Left ventricle myocardium inferior (tissue), 1 donor: ENCODE measurements around the gene POU2AF2. TPM values are rescaled to one million over a fixed set of nuclear protein-coding genes. Genes with fewer than 3 reads are reported as not detected.
A peak's percentile ranks its signal among the peaks of the same experiment; 100 is the strongest.

Experiments used
- DNase-seq: peaks from one replicate; pipeline ENCODE4 v3.0.0-alpha.2; 2020
- H3K27ac ChIP-seq: fragments of 200-600 bp; replicated peaks from 2 replicates; pipeline ENCODE4 v1.8.0; 2021
- H3K27me3 ChIP-seq: fragments of 200-600 bp; 2 replicates; pipeline ENCODE4 v1.8.0; 2021; ENCODE audit warnings: low read depth
- H3K36me3 ChIP-seq: fragments of 200-600 bp; 2 replicates; pipeline ENCODE4 v1.8.0; 2021
- H3K4me1 ChIP-seq: fragments of 200-600 bp; 2 replicates; pipeline ENCODE4 v1.8.0; 2021
- H3K4me3 ChIP-seq: fragments of 200-600 bp; 2 replicates; pipeline ENCODE4 v1.8.0; 2021; ENCODE audit warnings: mild to moderate bottlenecking, moderate library complexity
- H3K9me3 ChIP-seq: fragments of 200-600 bp; replicated peaks from 2 replicates; pipeline ENCODE4 v1.8.0; 2021
- CTCF ChIP-seq: fragments of 200-600 bp; IDR thresholded peaks from 2 replicates; pipeline ENCODE4 v1.8.0; 2021; ENCODE audit warnings: antibody characterized with exemption, mild to moderate bottlenecking, borderline replicate concordance
- intact Hi-C: fragments of 100-400 bp; cut with micrococcal nuclease; formaldehyde crosslinking; loops from one replicate; pipeline ENCODE4 v1.11.0; 2022
- total RNA-seq: library from RNA; stranded (reverse); fragmentation: NEBNext Ultra II Directional; extraction: Animal tissue kit (Norgen Biotek cat#: 25700); gene quantifications from one replicate; pipeline ENCODE4 v1.2.1, GENCODE V29; 2021
- donor health status: DM: no; HTN: yes; CAD: no; lungs with severe emphysema.

The POU2AF2 gene
- total RNA-seq, 1 donor from 2014 or later: not detected

- intact Hi-C loops: no loop called here
- DNase-seq: no peak
- H3K27me3 ChIP-seq: no peaks in the 10 kb centered on the region
- H3K9me3 ChIP-seq: no peaks in the 10 kb centered on the region
- H3K4me3 ChIP-seq: no peak overlapping the region
- no peaks in the 10 kb centered on the region for H3K36me3 ChIP-seq
- H3K4me1 ChIP-seq: peaks cover 26% of the 10 kb centered on the region
- no peak for TF ChIP-seq CTCF
- H3K27ac ChIP-seq: no peak overlapping the region
Observed at GRCh38 chr11:111322534-111322933, 77.0 kb downstream of the POU2AF2 start.

GRCh38 chr11:111324277-111324720 lies 78.8 kb downstream of the POU2AF2 start:
- Histone ChIP-seq H3K27ac (no peak overlapping the region), H3K9me3 (no peaks in the 10 kb centered on the region), H3K36me3 (no peaks in the 10 kb centered on the region), H3K4me3 (no peak overlapping the region), H3K4me1 (peaks cover 35% of the 10 kb centered on the region), H3K27me3 (no peaks in the 10 kb centered on the region)
- intact Hi-C loops: no loop called here
- no peak for DNase-seq
- no peak for TF ChIP-seq CTCF

GRCh38 chr11:111325259-111325658 lies 79.7 kb downstream of the POU2AF2 start:
- no peak for TF ChIP-seq CTCF
- Histone ChIP-seq H3K4me1 (peaks cover 39% of the 10 kb centered on the region), H3K9me3 (no peaks in the 10 kb centered on the region), H3K27me3 (no peaks in the 10 kb centered on the region), H3K27ac (no peak overlapping the region), H3K4me3 (no peak overlapping the region), H3K36me3 (no peaks in the 10 kb centered on the region)
- intact Hi-C loops: no loop called here
- no peak for DNase-seq

- intact Hi-C loops: no loop called here
- Histone ChIP-seq H3K27ac (no peak overlapping the region), H3K4me3 (no peak overlapping the region), H3K27me3 (no peaks in the 10 kb centered on the region), H3K36me3 (no peaks in the 10 kb centered on the region), H3K4me1 (peaks cover 39% of the 10 kb centered on the region), H3K9me3 (no peaks in the 10 kb centered on the region)
- no peak for DNase-seq
- no peak for TF ChIP-seq CTCF
Observed at GRCh38 chr11:111326824-111327223, 81.3 kb downstream of the POU2AF2 start.

- H3K27me3 ChIP-seq: no peaks in the 10 kb centered on the region
- H3K27ac ChIP-seq: peak overlapping the region; percentile 59
- no peak overlapping the region for H3K4me3 ChIP-seq
- TF ChIP-seq CTCF: no peak
- intact Hi-C loops: no loop called here
- DNase-seq: peak; percentile 38
- H3K9me3 ChIP-seq: no peaks in the 10 kb centered on the region
- H3K4me1 ChIP-seq: peaks cover 47% of the 10 kb centered on the region
- H3K36me3 ChIP-seq: no peaks in the 10 kb centered on the region
Observed at GRCh38 chr11:111327908-111328624, 82.5 kb downstream of the POU2AF2 start.
